Large intestine (tissue), 12 donors: ENCODE measurements around the gene POLR2J2. TPM values are rescaled to one million over a fixed set of nuclear protein-coding genes. Genes with fewer than 3 reads are reported as not detected.
"Not testable (repeated sequence)": the region's sequence is repeated elsewhere in the genome, so short reads cannot be mapped to it uniquely, and the experiment has no call there.

Experiments used
- DNase-seq, 2 donors: peaks; one replicate each; pipeline versions ENCODE4 v3.0.0 to v3.0.0-alpha.2; 2013
- H3K27ac ChIP-seq: one replicate; pipeline ENCODE4 v1.5.1; 2013; ENCODE audit warnings: low read length
- H3K27me3 ChIP-seq: 2 replicates; pipeline ENCODE4 v1.6.1; 2013; ENCODE audit warnings: low read length; ENCODE audit not compliant: control insufficient read depth, insufficient read depth
- H3K36me3 ChIP-seq: 2 replicates; pipeline ENCODE4 v1.6.1; 2013; ENCODE audit warnings: low read length; ENCODE audit not compliant: control insufficient read depth, insufficient read depth
- H3K4me1 ChIP-seq: one replicate; pipeline ENCODE4 v1.6.1; 2013; ENCODE audit warnings: low read length; ENCODE audit not compliant: control insufficient read depth, insufficient read depth
- H3K4me3 ChIP-seq: one replicate; pipeline ENCODE4 v1.5.1; 2013; ENCODE audit warnings: low read length
- H3K9me3 ChIP-seq: one replicate; pipeline ENCODE4 v1.6.1; 2013; ENCODE audit warnings: mild to moderate bottlenecking, low read depth, low read length, moderate library complexity; ENCODE audit not compliant: control insufficient read depth
- WGBS: methylation state at CpG from one replicate; pipeline ENCODE4 v1.1.5; 2013; ENCODE audit warnings: low lambda C conversion rate; ENCODE audit not compliant: insufficient coverage; 5-methylcytosine and 5-hydroxymethylcytosine counted together
- long read RNA-seq, 11 donors: transcript quantifications; one replicate each; lab custom pipeline, GENCODE V29; 2026
- polyA plus RNA-seq: library from polyadenylated mRNA; unstranded; fragments of 120-200 nt; gene quantifications from one replicate; pipeline ENCODE4 v1.2.1, GENCODE V29; 2013

Gene POLR2J2
- 4.4 TPM for polyA plus RNA-seq
- long read RNA-seq, donor 1: 0 reads
- long read RNA-seq, donor 2: 0 reads
- long read RNA-seq, donor 3: 0 reads
- long read RNA-seq, donor 4, partial matches to known transcripts: 0 of 1 reads
- long read RNA-seq, donor 4, other reads (novel, unspliced or antisense): 0 of 1 reads
- long read RNA-seq, donor 5: 0 reads
- long read RNA-seq, donor 6, partial matches to known transcripts: 0 of 4 reads
- long read RNA-seq, donor 6, other reads (novel, unspliced or antisense): 0 of 4 reads
- long read RNA-seq, donor 7, partial matches to known transcripts: 0 of 1 reads
- long read RNA-seq, donor 7, other reads (novel, unspliced or antisense): 0 of 1 reads
- long read RNA-seq, donor 8: 0 reads
- long read RNA-seq, donor 9, partial matches to known transcripts: 0 of 1 reads
- long read RNA-seq, donor 9, other reads (novel, unspliced or antisense): 0 of 1 reads
- long read RNA-seq, donor 10, partial matches to known transcripts: 0 of 1 reads
- long read RNA-seq, donor 10, other reads (novel, unspliced or antisense): 0 of 1 reads
- long read RNA-seq, donor 11, partial matches to known transcripts: 0 of 1 reads
- long read RNA-seq, donor 11, other reads (novel, unspliced or antisense): 0 of 1 reads

DNA sequence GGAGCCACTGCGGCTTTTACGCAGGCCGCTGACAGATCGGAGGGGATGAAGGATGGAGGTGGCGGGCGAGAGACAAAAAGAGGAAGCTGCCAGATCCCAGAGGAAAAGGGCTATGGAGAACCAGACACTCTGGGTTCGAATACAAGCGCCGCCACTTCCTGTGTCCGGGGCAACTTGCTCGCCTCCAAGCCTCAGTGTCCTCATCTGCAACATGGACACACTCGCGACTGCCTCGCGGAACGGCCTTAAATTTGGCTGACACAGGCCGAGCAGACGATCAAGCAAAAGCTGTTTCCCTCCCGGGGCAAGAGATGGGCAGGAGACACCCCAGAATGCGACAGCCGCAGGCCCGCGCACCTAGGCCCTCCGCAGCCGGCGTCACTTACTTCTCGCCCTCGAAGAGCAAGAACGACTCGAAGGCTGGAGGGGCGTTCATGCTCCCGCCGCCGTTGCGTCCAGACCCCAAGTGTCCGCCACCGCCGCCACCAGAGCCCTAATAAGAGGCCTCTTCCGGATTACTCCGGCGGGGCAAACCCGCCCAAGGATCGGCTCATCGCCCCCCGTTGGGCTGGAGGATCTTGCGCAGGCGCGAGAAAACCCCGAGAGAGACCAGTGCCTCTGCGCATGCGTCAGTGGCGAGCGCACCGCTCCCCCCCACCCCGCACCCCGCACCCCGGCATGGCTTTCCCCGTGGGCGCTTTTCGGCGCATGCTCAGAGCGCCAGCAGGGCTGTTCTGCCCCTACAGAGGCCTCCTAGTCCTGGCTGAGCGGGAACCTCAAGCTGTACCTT lies at the start of gene POLR2J2:
Gene POLR2J2, minus strand, starts transcription at position 498 of the 790 bp plus-strand sequence. Its CDS starts 62 bp downstream, at position 436.
- WGBS: no CpG with 5 or more reads among the region's 63 CpGs
- H3K27me3 ChIP-seq, H3K4me1 ChIP-seq, H3K27ac ChIP-seq, H3K9me3 ChIP-seq, H3K36me3 ChIP-seq: not testable (repeated sequence)
- H3K4me3 ChIP-seq: peak within 1 kb of the TSS; percentile 40
- peak in 1 of 2 donors; percentile 82 for DNase-seq

DNA sequence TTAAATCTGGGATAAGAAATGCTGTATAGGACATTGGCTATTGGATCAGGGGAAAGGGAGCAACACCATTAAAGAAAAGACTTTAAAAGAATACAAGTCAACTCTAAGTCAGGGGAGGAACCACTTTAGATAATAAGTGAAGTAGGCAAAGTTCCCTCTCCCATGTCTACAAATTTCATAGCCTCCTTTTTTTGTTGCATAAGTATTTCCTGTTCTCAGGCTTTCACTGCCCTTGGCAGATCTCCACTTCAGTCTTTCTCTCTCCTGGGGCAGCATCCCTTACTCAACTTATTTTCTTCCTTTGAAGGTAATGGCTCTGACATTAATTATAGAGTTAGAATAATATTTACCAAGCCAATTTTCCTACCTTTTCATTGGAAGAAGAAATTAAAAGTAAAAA lies 47.0 kb upstream of the POLR2J2 start:
- not testable (repeated sequence) for H3K4me3 ChIP-seq, H3K27me3 ChIP-seq, H3K4me1 ChIP-seq, DNase-seq, H3K9me3 ChIP-seq, H3K36me3 ChIP-seq, H3K27ac ChIP-seq

DNA sequence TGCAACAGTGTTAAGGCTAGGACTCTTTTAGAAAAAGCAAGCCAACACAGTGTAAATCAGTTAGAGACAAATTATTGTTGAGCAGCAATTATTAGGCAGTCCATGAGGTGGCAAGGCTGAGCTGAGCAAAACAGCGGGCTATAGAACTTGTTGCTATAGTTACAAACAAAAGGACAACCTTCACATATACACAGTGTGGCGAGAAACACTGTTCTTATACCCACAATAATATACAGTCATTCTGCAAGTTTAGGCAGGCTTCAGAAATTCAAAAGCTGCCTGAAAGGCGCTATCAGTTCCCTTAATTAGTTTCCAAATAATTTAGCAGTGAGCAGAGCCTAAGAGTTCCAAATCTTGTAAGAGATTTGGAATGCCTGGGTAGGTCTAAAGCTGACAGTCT lies 44.3 kb upstream of the POLR2J2 start:
- H3K36me3 ChIP-seq, H3K4me1 ChIP-seq, H3K9me3 ChIP-seq, DNase-seq, H3K27ac ChIP-seq, H3K4me3 ChIP-seq, H3K27me3 ChIP-seq: not testable (repeated sequence)
- no CpG with 5 or more reads among the region's 3 CpGs for WGBS

DNA sequence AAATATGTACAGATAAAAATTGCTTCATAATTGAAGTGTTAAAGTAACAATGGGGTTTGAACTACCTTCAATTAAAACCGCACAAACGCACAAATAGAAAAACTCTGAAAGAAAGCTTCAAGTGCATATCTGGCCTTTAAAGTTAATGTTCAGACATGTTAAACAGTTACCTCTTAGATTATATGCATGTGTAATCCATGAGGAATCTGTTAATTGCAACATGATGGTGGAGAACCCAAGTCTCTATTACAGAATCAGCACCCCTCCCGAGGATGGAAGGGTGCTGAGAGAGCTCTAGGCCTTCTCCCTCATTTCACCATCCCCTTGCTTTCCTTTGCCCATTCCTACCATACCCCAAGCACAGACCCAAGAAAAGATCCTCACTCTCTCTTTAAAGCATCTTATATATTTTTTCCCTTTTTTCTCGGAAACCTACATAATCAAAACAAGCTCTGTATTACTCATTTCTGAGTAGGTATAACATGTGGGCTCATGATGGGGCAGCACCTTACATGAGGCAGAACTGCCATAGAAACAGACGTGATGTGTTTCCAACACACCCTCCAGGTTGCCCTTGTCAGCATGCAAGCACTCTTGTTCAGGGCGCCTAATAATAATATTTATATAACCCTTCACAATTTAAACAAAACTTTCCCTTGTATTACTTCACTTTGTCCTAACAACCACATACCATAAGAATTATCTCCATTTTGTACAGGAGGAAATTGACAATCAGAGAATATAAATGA lies 43.5 kb upstream of the POLR2J2 start:
- not testable (repeated sequence) for H3K4me3 ChIP-seq, H3K27ac ChIP-seq, H3K4me1 ChIP-seq, H3K27me3 ChIP-seq, DNase-seq, H3K9me3 ChIP-seq, H3K36me3 ChIP-seq
- no CpG with 5 or more reads among the region's 6 CpGs for WGBS

DNA sequence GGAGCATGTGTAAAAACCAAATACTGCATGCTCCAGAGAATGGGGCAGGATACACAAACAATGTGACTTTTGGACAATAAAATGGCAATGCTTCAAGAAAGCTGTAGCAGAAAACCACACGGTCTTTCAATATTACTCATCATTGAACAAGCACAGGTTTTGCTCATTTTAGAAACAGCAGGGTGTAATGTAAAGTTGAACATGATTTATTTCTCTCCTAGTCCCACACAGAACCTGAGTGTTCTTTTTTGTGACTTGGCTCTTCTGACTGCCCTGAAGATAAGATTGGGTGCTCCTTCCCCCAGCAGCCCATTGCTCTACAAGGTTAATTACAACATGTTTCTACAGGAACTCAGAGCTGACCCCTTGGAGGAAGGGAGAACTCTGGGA lies 42.2 kb upstream of the POLR2J2 start:
- H3K27ac ChIP-seq, H3K4me1 ChIP-seq, H3K36me3 ChIP-seq, H3K9me3 ChIP-seq, H3K27me3 ChIP-seq, DNase-seq, H3K4me3 ChIP-seq: not testable (repeated sequence)
- WGBS: no CpG with 5 or more reads among the region's 1 CpG

DNA sequence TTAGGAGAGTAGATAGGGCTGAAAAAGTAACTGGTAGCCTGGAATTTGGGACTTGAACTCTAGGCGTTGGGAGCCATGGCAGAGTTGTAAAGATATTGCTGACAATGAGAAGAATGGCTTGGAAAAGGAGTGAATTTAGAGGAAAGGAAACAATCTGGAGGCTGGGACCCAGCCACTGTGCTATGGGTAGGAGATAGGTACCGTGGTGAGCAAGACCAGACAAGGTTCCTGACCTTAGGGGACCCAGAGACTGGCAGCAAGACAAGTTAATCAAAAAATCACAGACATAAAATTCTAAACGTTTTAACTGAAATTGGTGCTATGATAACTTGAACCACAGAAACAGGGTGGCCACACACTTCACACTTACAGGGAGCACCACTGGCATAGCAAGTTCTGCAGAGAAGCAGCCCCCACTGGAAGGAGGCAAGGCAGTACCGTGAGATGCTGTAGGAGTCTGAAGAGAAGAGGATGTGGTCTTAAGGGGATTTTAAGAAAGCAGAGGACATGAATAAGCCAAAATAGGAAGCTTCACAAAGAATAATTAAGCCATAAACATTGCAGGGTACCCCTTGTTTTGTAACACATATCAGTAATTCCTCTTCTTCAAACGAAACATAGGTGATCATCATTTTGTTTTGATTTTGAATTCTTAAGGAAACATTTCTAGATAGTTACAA lies 41.7 kb upstream of the POLR2J2 start:
- H3K27me3 ChIP-seq, H3K4me1 ChIP-seq, DNase-seq, H3K4me3 ChIP-seq, H3K9me3 ChIP-seq, H3K27ac ChIP-seq, H3K36me3 ChIP-seq: not testable (repeated sequence)
- 33% methylated on average over 2 of the region's 5 CpGs for WGBS

DNA sequence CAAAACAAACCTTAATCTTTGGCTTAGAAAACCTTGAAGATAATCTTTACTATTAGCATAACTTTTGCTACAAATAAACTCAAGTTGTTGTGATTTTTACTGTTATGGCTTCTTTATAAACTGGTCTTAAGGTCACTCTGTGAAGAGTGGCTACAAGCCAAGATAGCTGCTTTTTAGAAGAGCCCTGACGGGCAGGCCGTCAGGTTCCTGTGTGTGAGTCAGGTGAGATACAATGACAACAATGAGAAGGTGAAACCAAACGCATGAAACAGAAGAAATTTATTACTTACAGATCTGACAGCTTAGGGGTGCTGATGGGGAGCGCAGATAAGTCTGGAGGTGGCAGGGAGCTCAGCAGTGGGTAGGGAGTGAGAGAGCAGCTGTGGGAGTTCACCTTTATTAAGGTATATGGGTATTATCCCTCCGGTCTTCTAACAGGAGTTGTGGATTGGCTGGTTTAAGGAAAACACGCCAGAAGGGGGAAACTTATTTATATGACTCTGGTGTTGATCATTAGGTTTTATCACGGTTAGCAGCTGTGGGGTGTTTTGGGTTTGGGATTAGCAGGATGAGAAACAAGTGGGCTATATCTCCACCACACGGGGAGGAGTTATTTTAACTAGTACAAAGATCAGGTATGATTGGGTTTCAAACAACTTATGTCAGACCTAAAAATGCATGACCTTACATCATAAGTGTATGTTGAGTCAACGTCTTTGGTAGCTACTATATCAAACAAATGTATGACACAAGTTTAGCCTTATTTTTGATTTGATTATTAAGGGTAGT lies 27.7 kb upstream of the POLR2J2 start:
- H3K36me3 ChIP-seq, H3K4me3 ChIP-seq, DNase-seq, H3K4me1 ChIP-seq, H3K27me3 ChIP-seq, H3K27ac ChIP-seq, H3K9me3 ChIP-seq: not testable (repeated sequence)
- WGBS: 17% methylated on average over 1 of the region's 9 CpGs

DNA sequence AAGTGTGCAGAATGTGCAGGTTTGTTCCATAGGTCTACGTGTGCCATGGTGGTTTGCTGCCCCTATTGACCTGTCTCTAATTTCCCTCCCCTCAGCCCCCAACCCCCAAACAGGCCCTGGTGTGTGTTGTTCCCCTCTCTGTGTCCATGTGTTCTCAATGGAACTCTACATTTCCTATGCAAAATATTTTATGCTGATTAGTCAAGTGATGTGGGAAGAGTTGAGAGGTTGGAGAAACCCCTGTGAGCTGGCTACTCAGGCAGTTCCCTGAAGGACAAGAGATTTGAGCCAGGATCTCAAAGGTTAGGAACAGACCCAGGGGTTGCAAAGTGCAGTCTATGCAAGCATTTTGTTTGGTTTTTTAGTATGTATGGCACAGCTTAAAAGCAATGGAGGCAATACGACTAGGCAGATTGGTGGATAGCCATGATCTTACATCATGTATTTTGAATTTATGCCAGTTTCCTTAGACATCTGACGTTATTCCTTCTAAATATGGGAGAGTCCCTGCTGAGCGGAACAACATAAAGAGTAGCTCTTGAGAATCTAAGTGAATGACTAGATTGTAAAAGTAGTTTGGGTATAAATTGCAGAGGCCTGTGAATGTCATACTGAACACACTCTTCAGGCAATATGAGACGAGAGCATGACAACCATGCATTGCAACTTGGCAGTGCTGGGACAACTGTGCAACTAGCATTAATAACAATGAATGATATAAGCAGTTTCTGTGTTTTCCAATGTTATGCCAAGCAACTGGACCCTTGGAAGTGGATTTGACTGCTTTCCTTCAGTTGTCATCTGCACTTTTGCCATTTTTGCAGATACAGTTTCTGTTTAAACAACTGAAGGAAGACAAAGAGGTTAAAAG lies 26.4 kb upstream of the POLR2J2 start:
- not testable (repeated sequence) for H3K9me3 ChIP-seq, H3K27me3 ChIP-seq, DNase-seq, H3K27ac ChIP-seq, H3K36me3 ChIP-seq, H3K4me1 ChIP-seq, H3K4me3 ChIP-seq
- WGBS: no CpG with 5 or more reads among the region's 5 CpGs

DNA sequence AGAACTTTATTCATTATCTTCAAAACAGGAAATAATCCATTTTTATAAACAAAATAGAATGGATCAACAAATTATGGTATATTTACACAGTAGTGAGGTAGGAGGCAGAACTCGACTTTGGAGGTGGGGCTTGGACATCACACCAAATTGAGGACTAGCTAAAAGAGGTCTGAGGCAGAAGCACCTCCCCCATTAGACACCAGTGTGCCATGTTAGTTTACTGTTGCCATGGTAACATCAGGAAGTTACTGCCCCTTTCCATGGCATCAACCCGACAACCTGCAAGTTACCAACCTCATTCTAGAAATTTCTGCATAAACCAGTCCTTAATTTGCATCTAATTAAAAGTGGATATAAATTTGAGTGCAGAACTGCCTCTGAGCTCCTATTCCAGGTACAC lies 24.5 kb upstream of the POLR2J2 start:
- not testable (repeated sequence) for H3K36me3 ChIP-seq, H3K27ac ChIP-seq, H3K9me3 ChIP-seq, DNase-seq, H3K4me1 ChIP-seq, H3K27me3 ChIP-seq, H3K4me3 ChIP-seq
- whole genome bisulfite sequencing: no CpG with 5 or more reads among the region's 2 CpGs
